ACHN (cell line): ENCODE measurements around the gene PTPRK.

ENCODE experiments used
- DNase-seq: peaks from one replicate; pipeline ENCODE4 v3.0.0-alpha.2; 2015
- in situ Hi-C: cut with HindIII; loops from 2 replicates; pipeline ENCODE4 v1.10.0; 2017; ENCODE audit warnings: low sequenced_read_pairs, low pct_ligation_motif_present, low pct_unique_long_range_greater_than_20kb

Gene PTPRK

DNA sequence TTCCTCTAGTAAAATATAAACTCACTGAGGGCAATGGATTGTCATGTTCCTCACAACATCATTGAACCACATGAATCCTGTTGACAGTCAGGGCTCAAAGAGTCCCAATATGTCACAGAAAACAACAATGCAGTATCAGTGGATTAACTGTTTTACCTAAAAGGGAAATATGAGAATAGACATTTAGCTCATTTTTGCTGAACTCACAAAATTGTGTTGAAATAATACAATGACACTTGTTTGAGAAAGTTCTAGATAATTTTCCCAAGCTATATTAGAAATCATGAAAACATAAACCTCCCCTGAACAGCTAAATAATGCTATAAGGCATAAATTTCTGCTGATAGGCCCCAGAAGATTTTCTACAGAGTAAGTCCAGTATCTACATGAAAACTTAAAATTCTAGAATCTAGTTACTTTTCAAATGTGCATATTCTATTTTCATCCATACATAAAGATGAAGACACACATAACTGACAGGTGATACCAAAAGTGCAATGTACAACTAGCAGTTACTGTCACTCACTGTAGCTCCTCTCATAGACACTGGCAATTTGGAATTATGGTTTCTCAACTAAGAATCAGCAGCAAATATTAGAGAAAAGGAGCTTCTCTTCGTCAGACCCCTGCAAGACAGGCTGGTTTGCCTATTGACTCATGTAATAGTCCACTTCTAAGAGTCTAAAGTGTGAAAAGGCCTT is 269.9 kb downstream of the PTPRK start:
- in situ Hi-C loops = no loop called here
- DNase-seq = no peak

DNA sequence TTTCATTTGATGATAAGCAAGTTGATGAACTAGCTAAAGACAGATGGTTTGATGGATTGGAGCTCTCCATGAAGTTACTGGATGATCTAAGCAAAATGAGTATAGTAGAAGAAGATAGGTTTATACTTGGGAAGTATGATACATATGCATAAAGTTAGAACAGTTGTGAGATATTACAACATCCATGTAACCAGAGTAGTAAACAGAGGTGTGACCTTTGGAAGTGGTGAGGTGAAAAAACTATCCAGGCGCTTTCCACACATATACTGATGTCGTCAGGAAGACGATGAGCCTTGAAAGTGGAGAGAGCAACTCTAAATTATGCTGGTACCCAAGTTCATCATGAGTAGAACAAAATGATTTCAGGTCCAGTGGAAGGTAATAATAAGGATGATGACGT is 271.0 kb downstream of the PTPRK start:
- in situ Hi-C loops = no loop called here
- DNase-seq = no peak

- DNase-seq = no peak
- in situ Hi-C loops = no loop called here
These were observed 273.7 kb downstream of the PTPRK start for GRCh38 chr6:128246472-128247260.

- in situ Hi-C loops = no loop called here
- no peak for DNase-seq
These were observed 275.5 kb downstream of the PTPRK start for GRCh38 chr6:128244751-128245405.

- DNase-seq = no peak
- in situ Hi-C loops = no loop called here
These were observed 277.5 kb downstream of the PTPRK start for GRCh38 chr6:128242765-128243403.

- no peak for DNase-seq
- in situ Hi-C loops = no loop called here
These were observed 279.2 kb downstream of the PTPRK start for GRCh38 chr6:128241216-128241615.

DNA sequence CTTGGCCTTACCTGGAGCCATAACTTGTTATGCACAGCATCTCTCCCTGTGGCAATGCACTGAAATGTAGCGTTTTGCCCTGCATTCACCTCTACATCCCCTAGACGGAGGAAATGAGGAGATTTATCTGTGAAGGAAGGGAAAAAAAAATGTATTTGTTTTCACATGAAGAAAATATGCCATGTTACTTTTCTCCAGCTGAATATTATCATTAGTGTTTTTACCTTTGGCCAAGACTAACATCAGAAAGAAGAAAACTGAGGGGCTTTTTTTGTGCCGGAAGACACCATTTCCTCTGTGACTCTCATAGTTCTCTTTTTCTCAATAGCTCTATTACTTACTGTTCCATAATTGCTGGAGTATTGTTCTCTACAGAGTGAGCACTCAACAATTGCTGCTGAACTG is 280.4 kb downstream of the PTPRK start:
- in situ Hi-C loops = no loop called here
- no peak for DNase-seq

DNA sequence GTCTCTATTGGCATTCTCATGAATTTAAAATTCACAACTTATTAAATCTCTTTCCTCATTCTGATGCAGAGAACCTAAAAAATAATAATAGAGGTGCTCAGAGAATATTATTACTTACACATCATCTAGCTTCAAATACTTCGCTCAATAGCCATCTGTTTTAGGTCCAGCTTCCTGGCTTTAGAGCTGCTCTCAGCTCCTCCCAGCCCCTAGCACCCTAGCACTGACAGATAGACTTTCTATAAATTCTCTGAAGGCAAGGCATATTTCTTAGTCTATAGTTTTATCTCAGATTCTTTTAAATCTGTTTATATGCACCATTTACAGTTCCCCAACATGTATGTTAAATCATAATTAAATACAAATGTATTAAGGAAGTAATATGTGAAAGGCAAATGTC is 281.3 kb downstream of the PTPRK start:
- DNase-seq = no peak
- in situ Hi-C loops = no loop called here

- no peak for DNase-seq
- in situ Hi-C loops = no loop called here
These were observed 282.2 kb downstream of the PTPRK start for GRCh38 chr6:128238225-128238624.

GRCh38 chr6:128235556-128235955 is 284.8 kb downstream of the PTPRK start:
- in situ Hi-C loops = no loop called here
- DNase-seq = peak; percentile 46

DNA sequence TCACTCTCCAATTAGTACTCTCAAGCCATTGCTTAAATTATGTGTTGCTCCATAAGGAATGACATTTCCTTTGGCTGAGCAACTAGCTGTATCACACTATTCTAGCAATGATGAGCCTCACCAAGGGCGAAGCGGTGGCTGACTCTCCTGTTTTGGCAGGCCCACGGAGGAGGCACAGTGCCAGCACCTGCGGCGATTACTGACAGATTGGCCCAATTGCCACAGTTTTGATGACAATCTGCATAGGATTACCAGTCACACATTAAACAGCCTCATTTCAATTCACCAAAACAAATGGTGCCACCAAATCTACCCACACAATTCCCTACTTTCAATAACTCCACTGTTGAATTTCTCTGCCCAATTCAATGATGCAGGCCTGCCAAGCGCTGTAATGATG is 286.9 kb downstream of the PTPRK start:
- DNase-seq = no peak
- in situ Hi-C loops = no loop called here

GRCh38 chr6:128230267-128230989 is 290.0 kb downstream of the PTPRK start:
- no peak for DNase-seq
- in situ Hi-C loops = no loop called here

DNA sequence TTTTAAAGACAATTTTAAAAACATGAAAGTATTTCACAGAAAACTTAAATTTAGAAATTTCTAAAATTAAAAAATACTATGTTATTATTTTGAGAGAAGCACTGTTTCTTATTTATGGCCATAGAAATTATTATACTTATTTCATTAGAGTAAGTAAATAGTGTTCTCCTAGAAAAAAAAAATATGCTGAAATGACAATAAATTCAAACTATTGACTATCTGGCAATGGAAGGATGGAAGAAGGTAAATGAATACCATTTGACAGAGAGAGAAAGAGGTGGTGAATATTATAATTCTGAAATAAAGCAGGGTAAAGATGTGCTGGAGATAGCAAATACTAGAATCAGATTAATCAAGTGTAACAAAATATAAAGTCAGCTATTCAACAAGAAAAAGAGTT is 294.8 kb downstream of the PTPRK start:
- no peak for DNase-seq
- in situ Hi-C loops = no loop called here

DNA sequence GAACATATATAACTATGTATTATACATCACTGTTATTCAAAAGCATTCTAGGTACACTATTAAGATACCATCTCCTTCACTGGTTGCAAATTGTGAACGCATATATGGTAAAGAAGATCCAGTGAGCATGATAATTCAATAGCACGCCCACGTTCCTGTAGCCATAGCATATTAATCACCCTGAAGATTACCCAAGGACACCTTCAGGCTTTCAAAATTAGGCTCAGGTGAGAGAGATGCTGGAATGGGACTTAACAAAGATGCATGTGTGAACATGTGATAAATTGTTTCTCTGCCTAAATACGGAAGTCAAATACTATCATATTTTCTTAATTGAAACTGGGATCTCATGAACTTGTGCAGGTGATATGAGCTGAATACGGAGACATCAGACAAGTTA is 303.5 kb downstream of the PTPRK start:
- no peak for DNase-seq
- in situ Hi-C loops = no loop called here

DNA sequence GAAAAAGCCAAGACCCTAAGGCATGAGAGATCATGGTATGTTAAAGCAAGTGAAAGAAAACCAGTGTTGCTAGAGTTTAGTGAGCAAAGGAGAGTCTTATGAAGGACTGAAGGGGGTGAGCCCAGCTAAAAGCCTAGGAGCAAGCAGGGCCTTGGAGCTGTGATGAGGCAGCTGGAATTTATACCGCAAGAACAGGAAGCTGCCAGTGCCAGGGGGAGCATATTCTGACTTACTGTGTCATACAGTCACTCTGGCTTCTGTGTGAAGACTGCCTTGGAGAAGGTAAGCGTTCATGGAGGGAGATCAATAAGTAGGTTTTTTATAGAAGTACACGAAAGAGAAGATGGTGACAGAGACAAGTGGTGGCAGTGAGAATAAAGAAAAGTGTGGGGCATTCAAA is 310.6 kb downstream of the PTPRK start:
- DNase-seq = peak; percentile 18
- in situ Hi-C loops = no loop called here

- in situ Hi-C loops = no loop called here
- peak; percentile 11 for DNase-seq
These were observed 311.4 kb downstream of the PTPRK start for GRCh38 chr6:128208851-128209580.

- peak; percentile 23 for DNase-seq
- in situ Hi-C loops = no loop called here
These were observed 312.3 kb downstream of the PTPRK start for GRCh38 chr6:128208078-128208477.
